DMS114 treated with DMSO at 0.1 percent for 48 hours (cell line): ENCODE data around the gene LDLRAD4.
"Not testable (repeated sequence)": the region's sequence is repeated elsewhere in the genome, so short reads cannot be mapped to it uniquely, and the experiment has no call there.

Experiments used
- DNase-seq: peaks from one replicate; lab custom pipeline; 2025; ENCODE audit not compliant: unreplicated experiment; lab: John Stamatoyannopoulos, UW

LDLRAD4 gene

DNA sequence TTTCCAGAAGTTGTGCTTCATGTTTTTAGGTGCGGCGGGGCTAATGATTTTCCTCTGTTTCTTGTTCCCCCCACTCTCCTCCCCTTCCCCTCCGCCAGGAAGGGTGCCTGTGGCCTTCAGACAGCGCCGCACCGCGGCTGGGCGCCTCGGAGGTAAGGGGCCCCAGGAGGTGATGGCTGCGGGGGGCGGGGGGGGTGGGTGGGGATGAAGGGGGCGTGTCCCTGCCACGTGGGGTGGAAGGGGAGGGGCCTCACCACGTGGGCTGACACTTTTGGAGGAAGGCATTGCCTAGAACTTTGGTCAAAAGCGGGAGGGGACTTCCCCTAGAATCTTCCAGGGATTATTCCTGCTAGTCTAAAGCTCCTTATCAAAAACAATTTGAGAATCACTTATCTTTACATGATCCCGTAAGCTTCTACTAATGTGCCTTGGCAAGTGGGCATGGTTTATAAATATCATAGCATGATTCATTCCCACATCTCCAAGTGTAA, 424.7 kb downstream of the LDLRAD4 start:
- DNase-seq, result no peak

DNA sequence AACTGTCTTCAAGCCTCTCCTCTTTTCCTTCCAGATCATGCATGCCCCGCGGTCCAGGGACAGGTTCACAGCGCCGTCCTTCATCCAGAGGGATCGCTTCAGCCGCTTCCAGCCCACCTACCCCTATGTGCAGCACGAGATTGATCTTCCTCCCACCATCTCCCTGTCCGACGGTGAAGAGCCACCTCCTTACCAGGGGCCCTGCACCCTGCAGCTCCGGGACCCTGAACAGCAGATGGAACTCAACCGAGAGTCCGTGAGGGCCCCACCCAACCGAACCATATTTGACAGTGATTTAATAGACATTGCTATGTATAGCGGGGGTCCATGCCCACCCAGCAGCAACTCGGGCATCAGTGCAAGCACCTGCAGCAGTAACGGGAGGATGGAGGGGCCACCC, 426.5 kb downstream of the LDLRAD4 start:
- no peak for DNase-seq

DNA sequence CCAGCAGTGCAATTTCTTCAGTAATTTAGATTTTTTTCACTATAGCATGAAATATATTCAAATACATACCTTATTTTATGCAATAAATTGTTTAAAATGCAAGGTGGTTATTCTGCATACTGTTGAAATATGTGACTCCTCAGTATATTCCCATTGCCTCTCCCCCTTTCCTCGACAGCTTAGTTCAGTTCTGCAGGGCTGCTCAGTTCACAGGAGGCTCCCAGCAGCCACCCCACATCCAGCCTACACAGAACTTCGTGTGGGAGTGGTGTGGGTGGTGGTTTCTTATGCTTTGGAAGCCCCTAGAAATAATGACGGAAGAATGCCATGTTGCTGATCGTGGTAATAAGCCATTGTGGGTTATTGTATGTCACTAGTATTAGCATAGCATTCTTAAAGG, 428.1 kb downstream of the LDLRAD4 start:
- no peak for DNase-seq

DNA sequence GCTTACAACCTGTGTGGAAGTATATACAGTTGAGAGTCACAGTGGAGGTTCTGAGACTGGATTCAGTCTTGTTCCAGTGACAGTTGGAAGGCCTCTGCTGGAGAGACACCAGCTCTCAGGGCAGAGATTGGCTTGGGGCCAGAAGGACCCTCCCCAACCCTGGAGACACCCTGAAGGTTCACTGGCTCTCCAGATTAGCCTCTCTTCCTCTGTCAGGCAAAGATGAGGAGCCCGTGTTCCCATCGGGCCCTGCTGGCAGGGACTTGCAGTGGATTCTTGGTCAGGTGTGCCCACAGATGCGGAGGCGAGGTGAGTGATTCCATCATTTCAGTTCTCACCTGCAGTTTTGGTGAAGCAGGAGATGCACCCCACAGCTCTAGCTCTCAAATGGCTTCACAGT, 429.2 kb downstream of the LDLRAD4 start:
- no peak for DNase-seq

DNA sequence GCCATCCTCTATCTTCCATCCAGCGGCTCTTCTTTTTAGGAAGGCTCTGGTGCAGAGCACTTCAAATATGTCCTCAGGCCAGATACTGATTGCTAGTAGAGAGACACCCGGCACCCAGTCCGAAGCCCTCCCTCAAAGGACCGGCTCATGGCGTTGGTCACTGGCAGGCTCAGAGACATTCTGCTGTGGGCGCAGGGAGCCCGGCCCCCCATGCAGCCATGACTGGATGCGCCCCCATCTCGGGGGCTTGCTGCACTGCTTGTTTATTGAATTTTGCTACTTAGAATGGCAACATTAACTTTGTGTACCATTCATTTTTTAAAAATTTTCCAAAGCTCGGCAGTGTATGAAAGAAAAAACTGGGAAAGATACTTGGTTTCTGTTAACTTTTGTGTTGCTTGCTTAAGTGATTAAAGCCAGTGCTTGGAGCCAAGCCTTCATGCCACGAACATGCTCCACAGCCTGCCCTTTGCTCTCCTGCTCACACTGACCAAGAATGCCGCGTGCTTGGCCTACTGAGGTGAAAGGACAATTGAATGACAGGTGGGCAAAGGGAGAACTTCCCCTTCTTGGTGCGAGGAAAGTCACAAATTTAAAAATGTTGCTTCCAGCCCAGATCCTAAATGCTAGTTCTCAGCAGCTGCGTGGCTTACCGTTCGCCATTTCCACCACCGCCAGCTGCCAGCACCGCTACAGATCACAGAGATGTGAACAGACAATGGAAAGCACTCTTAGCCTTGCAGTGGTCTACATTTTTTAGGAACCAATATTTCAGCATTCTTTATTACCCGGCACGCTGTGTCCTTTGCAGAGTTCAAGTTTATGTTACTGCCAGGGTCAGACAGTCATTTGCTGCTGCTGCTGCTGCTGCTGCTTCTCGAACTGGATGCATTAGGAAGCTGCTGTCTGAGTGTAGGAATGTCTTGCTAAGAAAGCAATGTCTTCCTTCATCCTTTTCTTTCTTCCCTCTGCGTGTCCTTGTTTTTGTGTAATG, 431.1 kb downstream of the LDLRAD4 start:
- no peak for DNase-seq

DNA sequence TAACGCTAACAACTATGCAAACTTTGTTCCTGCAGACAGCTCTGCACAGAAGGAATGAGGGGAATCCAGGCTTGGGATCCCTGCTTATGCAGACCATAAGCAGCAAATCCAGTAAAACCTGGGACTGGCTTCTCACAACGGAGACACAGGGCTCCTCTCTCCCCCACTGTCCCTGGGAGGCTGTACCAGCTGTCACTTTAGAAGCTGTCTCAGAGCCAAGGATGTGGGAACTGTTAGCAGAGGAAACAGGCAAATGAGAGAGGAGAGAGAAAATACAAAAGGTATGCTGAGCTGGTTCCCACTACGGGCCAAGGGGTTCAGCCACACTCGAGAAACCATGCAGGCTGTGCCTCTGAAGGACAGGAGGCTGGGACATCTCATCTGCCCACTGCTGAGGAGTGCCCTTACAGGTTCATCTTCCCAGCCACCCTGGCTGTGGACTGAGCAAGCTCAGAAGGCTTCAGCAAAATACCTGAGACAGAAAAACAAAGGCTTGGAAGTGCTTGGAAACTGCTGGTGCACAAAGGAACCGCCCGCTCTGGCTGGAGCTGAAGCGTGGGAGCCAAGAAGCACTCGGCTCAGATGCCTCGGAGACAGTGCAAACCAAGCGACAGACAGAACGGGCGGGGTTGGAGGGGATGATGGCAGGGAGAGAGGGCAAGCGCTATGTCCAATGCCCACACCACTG, 435.3 kb downstream of the LDLRAD4 start:
- DNase-seq, result no peak

DNA sequence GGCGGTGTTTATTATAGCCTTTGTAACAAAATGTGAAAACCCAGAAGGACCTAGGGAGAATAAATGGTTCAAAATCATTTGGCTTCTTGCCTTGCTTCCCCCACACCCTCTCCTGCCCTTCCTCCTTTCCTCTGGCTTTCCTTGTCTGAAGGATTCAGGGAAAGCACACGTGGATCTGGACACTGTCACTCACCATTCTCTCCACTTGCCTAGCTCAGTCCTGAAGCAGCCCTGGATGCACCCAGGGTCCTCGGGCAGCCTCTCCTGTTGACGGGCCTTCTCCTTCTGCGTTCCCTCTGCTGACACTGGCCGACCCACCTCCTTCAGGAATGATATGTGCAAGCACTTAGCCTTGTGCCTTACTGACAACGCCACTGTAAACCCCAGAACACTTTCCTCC, 439.4 kb downstream of the LDLRAD4 start:
- no peak for DNase-seq

DNA sequence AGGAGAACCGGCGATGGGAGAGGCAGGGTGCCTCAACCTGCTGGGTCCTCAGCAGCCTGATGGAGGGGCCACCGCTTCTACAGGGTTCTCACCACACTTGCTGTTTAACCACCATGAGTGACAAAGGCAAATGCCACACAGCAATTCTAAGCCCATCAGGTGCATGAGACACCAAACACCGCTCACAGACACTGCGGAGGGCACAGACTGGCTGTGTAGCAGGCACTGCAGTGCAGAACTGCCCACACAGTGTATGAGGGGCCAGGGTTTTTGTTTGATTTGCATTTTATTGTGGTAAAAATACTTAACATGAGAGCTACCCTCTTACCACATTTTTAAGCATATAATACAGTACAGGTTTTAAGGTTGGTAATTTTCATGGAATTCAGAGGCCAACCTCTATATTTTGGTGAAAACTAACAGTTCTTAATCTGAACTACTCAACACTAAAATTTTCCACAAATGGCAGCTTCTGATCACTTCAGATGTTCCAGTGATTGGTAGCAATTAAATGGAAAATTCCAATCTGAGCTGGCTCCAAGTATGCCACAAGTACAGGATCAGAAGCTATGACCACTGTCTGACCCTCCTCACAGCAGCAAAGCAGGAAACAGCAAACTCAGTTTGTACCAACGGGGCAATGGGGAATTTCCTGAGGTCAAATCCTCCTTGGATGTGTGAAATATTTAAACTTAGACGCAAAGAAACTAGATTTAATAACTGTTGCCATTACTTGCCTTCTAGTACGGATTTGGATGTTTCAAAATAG, 440.1 kb downstream of the LDLRAD4 start:
- DNase-seq, result no peak

DNA sequence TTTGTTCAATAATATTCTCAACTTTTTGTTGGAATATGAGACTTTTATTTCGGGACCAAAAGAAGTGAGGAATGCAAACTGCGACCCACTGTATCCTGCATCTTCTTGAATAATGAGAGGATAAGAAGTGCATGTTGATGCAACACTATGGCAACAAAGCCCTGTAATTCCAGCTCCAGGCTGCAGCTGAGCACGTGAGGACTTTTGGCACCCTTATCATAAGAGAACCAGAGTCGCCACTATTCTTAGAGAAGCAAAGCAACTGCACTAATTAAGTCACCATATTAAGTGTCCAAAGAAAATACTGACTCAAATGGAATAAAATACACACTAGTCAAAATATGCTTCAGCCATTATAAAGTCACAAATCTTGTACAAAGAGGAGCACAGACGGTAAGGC, 441.9 kb downstream of the LDLRAD4 start:
- DNase-seq, result no peak

DNA sequence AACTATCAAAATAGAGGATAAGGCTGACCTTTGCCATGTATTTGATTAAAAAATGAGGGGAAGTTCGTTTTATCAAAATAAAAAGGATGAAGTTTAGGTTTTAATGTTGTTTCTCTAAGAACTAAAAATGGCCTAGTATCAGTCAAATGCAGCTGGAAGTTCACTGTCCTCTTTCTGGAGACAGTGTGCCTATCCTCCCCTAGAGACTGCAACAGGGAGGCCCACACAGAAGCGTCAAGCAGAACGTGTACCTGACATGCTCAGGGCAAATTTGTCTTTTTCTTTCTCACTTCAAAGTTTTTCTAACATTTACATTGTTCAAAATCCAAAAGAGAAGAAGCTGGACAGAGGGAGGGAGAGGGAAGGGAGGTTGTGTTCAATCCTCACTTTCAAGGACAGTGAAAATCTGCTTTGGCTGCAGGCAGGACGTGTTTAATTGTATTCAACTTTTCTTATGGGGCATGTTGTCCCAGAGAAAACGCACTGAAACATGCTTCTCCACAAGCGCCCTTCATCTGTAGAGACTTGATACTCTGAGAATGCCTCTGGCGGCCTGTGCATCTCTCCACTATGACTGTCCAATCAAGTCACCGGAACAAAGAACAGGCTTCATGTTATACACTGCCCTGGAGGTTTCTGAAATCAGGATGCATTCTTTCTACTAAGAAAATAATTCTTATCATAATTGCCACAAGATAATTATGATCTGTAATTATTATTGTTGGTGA, 442.7 kb downstream of the LDLRAD4 start:
- DNase-seq, result no peak

DNA sequence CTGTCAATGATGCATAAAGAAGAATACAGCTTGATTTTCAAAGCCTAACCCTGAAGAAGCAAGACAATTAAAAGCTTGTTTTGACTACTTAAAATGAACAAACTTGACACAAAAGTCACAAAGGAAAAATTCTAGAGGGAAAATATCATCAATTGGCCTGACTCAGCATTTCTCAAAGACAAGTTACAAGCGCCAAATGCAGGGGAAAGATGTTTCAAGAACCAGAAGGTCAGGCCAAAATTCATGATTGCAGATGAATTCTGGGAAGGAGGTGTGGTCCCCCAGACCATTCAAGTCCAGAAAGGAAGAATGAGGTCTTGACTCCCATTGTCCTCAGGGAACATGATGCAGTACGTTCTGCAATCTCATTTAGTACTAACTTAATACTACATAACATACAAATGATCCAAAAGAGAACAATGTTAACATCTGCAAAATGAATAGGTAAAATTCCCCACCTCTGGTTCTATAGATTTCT, 443.3 kb downstream of the LDLRAD4 start:
- DNase-seq, result no peak

DNA sequence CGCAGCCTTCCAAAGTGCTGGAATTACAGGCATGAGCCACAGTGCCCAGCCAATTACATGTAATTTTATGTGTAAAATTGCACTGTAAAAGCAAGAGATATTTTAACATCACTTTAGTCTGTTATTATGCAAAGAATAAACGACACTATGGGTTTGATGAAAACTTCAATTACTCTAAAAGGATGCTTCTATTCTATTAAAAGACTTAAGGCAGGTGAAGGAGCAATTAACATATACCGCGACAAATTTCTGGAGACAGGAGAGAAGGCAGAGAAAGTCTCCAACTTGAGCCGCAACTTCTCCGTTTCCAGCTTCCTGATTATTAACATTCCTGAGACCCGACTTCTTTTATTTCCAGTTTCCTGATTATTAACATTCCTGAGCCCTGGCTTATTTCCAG, 454.1 kb downstream of the LDLRAD4 start:
- DNase-seq, result no peak

DNA sequence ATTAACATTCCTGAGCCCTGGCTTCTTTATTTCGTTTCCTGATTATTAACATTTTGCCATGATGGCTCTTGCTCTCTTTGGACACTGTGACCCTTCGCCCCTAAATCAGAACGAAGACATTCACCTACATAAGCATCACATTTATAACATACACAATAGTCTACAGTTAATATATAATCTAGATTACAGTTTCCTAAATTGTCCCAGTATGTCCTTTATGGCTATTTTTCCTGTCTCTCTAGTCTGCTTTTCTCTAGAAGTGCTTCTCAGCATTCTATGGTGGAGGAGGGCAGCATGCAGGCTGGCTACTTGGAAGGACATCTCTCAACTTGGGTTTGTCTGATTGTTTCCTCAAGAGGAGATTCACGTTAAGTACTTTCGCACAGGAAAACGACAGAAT, 457.9 kb downstream of the LDLRAD4 start:
- DNase-seq, result no peak

DNA sequence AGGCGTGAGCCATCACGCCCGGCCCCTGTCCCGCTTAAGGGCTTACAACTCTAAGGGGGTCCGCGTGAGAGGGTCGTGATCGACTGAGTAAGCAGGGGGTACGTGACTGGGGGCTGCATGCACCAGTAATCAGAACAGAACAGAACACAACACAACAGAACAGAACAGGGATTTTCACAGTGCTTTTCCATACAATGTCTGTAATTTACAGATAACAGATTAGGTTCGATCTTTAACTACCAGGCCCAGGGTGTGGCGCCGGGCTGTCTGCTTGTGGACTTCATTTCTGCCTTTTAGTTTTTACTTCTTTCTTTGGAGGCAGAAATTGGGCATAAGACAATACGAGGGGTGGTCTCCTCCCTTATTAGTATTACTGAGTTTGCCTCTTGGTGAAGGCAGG, 458.8 kb downstream of the LDLRAD4 start:
- DNase-seq, result not testable (repeated sequence)

DNA sequence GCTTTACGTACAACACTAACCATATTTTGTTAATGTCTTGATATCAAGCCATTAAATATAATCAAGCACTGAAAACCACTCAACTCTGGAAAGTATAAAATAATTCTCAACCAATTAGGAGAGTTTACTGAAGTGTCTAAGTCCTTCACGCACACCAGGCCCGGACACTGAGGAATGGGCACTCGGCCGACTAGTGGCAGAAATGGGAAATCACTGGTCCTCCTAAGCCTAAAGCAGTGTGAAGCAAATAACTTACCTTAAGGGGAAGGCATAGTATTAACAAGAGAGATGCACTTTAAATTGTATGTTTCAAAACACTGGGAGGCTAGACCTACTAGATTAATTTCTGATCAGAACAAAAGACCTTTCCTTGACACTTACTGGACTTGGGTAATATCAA, 462.1 kb downstream of the LDLRAD4 start:
- no peak for DNase-seq

DNA sequence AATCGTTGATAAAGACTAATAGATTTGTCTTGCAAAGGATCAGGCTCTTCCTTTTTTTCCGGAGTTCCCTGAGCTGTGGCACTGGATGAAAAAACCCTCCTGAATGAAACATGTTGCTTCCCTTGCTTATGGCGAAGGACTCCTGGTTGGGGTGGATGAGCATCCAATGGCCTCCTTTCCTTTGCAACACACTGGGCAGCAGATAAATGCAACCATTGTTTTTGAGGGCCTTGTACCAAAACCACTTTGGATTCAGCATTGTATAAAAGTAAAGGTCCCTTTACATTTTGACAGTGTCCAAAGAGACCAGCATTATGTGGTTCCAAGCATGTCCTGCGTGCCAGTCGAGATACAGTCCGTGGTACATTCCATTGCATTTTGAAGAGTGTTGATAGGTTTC, 463.1 kb downstream of the LDLRAD4 start:
- DNase-seq, result no peak

DNA sequence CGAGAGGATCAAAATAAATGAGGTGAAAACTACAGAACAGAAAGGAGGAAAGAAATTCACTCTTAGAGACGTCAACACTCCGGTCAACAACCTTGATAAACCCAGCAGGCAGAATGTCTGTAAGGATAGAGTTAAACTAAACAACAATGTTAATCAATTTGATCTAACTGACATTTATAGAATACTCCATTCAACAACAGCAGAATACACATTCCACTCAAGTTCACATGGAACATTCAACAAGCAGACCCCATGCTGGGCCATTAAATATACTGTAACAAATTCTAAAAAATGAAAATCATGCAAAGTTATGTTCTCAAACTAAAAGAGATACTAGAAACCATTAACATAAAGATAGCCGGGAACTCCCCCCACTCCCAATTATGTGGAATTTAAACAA, 466.0 kb downstream of the LDLRAD4 start:
- no peak for DNase-seq

DNA sequence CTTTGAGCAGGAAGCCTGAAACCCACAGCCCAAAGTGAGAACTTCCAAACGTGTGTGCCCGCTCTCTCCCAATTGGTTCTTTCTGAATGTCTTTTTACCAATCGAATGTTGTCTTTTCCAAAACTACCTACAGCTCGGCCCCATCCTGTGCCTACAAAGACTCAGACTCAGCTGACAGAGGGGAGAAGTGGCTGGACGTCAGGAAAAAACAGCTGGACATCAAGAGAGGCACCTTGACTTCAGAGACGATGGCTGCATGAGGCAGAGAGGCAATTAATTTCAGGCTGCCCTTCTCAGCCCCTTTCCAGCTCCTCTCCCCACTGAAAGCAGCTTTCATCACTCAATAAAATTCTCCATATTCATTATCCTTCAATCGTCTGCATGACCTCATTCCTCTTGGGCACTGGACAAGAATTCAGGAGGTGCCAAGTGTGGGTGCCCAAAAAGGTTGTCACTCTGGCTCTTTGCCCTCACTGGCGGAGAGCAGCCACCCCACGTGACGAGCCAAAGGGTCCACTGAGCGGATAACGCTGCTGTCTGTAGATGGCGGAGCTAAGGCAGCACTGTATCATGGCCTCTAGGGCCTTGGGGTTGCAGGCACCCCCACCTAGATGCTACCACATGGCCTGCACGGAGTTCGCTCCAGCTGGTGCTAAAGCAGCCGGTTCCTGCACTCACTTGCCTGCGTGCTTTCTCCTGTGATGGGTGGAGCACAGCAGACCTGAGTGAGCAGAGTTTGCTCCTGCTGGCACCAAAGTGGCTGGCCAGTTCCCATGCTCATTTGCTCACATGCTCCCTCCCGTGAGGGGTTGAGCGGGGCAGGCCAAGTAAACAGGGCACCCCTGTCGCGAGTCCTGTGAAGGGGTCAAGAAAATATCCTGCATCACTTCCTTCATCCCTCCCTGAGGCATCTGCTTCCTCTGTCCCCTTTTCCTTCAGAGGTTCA, 469.9 kb downstream of the LDLRAD4 start:
- DNase-seq, result no peak

DNA sequence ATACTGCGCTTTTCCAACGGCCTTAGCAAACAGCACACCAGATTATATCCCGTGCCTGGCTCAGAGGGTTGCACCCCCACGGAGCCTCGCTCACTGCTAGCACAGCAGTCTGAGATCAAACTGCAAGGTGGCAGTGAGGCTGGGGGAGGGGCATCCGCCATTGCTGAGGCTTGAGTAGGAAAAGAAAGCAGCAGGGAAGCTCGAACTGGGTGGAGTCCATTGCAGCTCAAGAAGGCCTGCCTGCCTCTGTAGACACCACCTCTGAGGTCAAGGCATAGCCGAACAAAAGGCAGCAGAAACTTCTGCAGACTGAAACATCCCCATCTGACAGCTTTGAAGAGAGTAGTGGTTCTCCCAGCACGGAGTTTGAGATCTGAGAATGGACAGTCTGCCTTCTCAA, 471.5 kb downstream of the LDLRAD4 start:
- not testable (repeated sequence) for DNase-seq
